Thyroid gland (tissue), 4 donors: ENCODE data around the gene PNMA8B. TPM values are rescaled to one million over a fixed set of nuclear protein-coding genes. Genes with fewer than 3 reads are reported as not detected.
"Not testable (repeated sequence)": the region's sequence is repeated elsewhere in the genome, so short reads cannot be mapped to it uniquely, and the experiment has no call there.

ENCODE experiments used
- DNase-seq, 2 donors: peaks; one replicate each; pipeline ENCODE4 v3.0.0-alpha.2; 2019
- H3K27ac ChIP-seq, 3 donors: fragments of 200-600 bp; sonication (generic); 1 replicate in 2 of 3; 2 replicates in 1 of 3; pipeline ENCODE4 v1.5.1; 2016 to 2019; ENCODE audit warnings: mild to moderate bottlenecking in 1 of 3, moderate library complexity in 1 of 3
- H3K27me3 ChIP-seq: fragments of 200-600 bp; sonication (generic); one replicate; pipeline ENCODE4 v1.5.1; 2019
- H3K36me3 ChIP-seq, 2 donors: fragments of 200-600 bp; sonication (generic); one replicate each; pipeline ENCODE4 v1.5.1; 2016 to 2019
- H3K4me1 ChIP-seq, 2 donors: fragments of 200-600 bp; sonication (generic); one replicate each; pipeline ENCODE4 v1.5.1; 2017 to 2019
- H3K4me3 ChIP-seq, 3 donors: fragments of 200-600 bp; sonication (generic); replicated peaks in 1 of 3; 1 replicate in 2 of 3; 2 replicates in 1 of 3; pipeline ENCODE4 v1.5.1; 2016; ENCODE audit warnings: mild to moderate bottlenecking in 1 of 3
- H3K9me3 ChIP-seq: fragments of 200-600 bp; sonication (generic); one replicate; pipeline ENCODE4 v1.5.1; 2017
- CTCF ChIP-seq, 6 experiments: fragments of 200-600 bp in 3 of 6; fragments of 450-650 bp in 3 of 6; sonication (generic) in 3 of 6; IDR thresholded peaks; one replicate each; pipeline ENCODE4 v1.5.1; 2016 to 2019; ENCODE audit warnings: antibody characterized with exemption in 6 of 6, mild to moderate bottlenecking in 2 of 6, inconsistent platforms in 1 of 6, moderate library complexity in 1 of 6
- POLR2A ChIP-seq, 2 donors: fragments of 450-650 bp; IDR thresholded peaks; one replicate each; pipeline ENCODE4 v1.6.1; 2017; ENCODE audit warnings: antibody characterized with exemption in 2 of 2, mild to moderate bottlenecking in 2 of 2, moderate library complexity in 1 of 2
- WGBS, 2 donors: methylation state at CpG; one replicate each; pipeline ENCODE4 v1.1.5; 2017; 5-methylcytosine and 5-hydroxymethylcytosine counted together
- intact Hi-C: fragments of 100-400 bp; cut with DNase I; formaldehyde crosslinking; loops from one replicate; pipeline ENCODE4 v1.15.1; 2023
- total RNA-seq, 4 donors: library from RNA; depleted of rRNA; stranded (reverse); fragments of >200 nt; gene quantifications; one replicate each; pipeline ENCODE4 v1.2.3, GENCODE V29; 2016

PNMA8B gene
- total RNA-seq, 4 donors from 2014 or later: 1.3 to 1.5 (median 1.5) TPM

- no peak for TF ChIP-seq POLR2A (IDR thresholded peaks at IDR 0.05)
- TF ChIP-seq CTCF (IDR thresholded peaks at IDR 0.05): no peak
- no peak for DNase-seq
- peaks cover 5 to 20% of the 10 kb centered on the region in 2 donors for H3K4me1 ChIP-seq
- no peaks in the 10 kb centered on the region for H3K36me3 ChIP-seq
- intact Hi-C loops: no loop called here
- H3K4me3 ChIP-seq: no peak overlapping the region
- H3K27ac ChIP-seq: no peak overlapping the region
- no peaks in the 10 kb centered on the region for H3K9me3 ChIP-seq
- WGBS, 2 donors: 88 to 92% methylated on average over 8 of the region's 8 CpGs
- H3K27me3 ChIP-seq: no peaks in the 10 kb centered on the region
Measured at GRCh38 chr19:46497773-46498172, 2.1 kb upstream of the PNMA8B start.

GRCh38 chr19:46496886-46497285, 1.2 kb upstream of the PNMA8B start:
- H3K9me3 ChIP-seq, H3K4me3 ChIP-seq, H3K27me3 ChIP-seq, H3K27ac ChIP-seq, intact Hi-C loops, H3K36me3 ChIP-seq, DNase-seq: not testable (repeated sequence)
- peaks cover 5 to 20% of the 10 kb centered on the region in 2 donors for H3K4me1 ChIP-seq
- 95 to 97% methylated on average over 4 of the region's 4 CpGs for WGBS, 2 donors

GRCh38 chr19:46496304-46496703, 637 bp upstream of the PNMA8B start:
- no peak overlapping the region for H3K4me3 ChIP-seq
- TF ChIP-seq POLR2A (IDR thresholded peaks at IDR 0.05): no peak
- no peak for TF ChIP-seq CTCF (IDR thresholded peaks at IDR 0.05)
- no peak for DNase-seq
- peaks cover 5 to 20% of the 10 kb centered on the region in 2 donors for H3K4me1 ChIP-seq
- no peaks in the 10 kb centered on the region for H3K27me3 ChIP-seq
- H3K27ac ChIP-seq: no peak overlapping the region
- 76 to 80% methylated on average over 6 of the region's 6 CpGs for WGBS, 2 donors
- no peaks in the 10 kb centered on the region for H3K9me3 ChIP-seq
- H3K36me3 ChIP-seq: no peaks in the 10 kb centered on the region
- intact Hi-C loops: no loop called here

- TF ChIP-seq POLR2A (IDR thresholded peaks at IDR 0.05) (no peak), CTCF (IDR thresholded peaks at IDR 0.05) (no peak)
- no peaks in the 10 kb centered on the region for H3K27me3 ChIP-seq
- intact Hi-C loops: no loop called here
- DNase-seq: no peak
- no peak overlapping the region for H3K27ac ChIP-seq
- H3K4me3 ChIP-seq: peak overlapping the region in 1 of 3 donors; percentile 12
- H3K9me3 ChIP-seq: no peaks in the 10 kb centered on the region
- H3K4me1 ChIP-seq: peaks cover 5 to 20% of the 10 kb centered on the region in 2 donors
- WGBS, 2 donors: 61 to 71% methylated on average over 24 to 28 of the region's 49 CpGs
- H3K36me3 ChIP-seq: no peaks in the 10 kb centered on the region
Measured at GRCh38 chr19:46494941-46495785, 504 bp downstream of the PNMA8B start.

GRCh38 chr19:46494146-46494940, 1.3 kb downstream of the PNMA8B start:
- DNase-seq: no peak
- WGBS, 2 donors: 77 to 83% methylated on average over 51 to 67 of the region's 67 CpGs
- Histone ChIP-seq H3K4me3 (no peak overlapping the region), H3K4me1 (peaks cover 10 to 28% of the 10 kb centered on the region in 2 donors), H3K9me3 (no peaks in the 10 kb centered on the region), H3K27me3 (peaks cover 2% of the 10 kb centered on the region), H3K36me3 (no peaks in the 10 kb centered on the region), H3K27ac (no peak overlapping the region)
- intact Hi-C loops: no loop called here
- TF ChIP-seq POLR2A (IDR thresholded peaks at IDR 0.05) (no peak), CTCF (IDR thresholded peaks at IDR 0.05) (no peak)
